A673 (cell line): ENCODE results near the gene MAST4. TPM values are rescaled to one million over a fixed set of nuclear protein-coding genes. Genes with fewer than 3 reads are reported as not detected.

Source experiments
- BruUV-seq: library from RNA; stranded (reverse); fragments of 400-500 nt; replicated peaks from 2 replicates; lab custom pipeline; 2021; lab: Mats Ljungman, UMichigan
- CTCF ChIA-PET: fragments of 300-600 bp; sonication (Branson Sonifier 250); formaldehyde crosslinking; loops from one replicate; lab custom pipeline; 2022; ENCODE audit warnings: antibody characterized with exemption; lab: Charles Lee
- POLR2A ChIA-PET: fragments of 300-600 bp; sonication (Branson Sonifier 250); formaldehyde crosslinking; loops from one replicate; lab custom pipeline; 2022; ENCODE audit warnings: antibody characterized with exemption; ENCODE audit not compliant: low non-redundant PET; lab: Charles Lee
- DNase-seq: peaks from one replicate; pipeline ENCODE4 v3.0.0-alpha.2; 2015; ENCODE audit warnings: low spot score
- H3K27ac ChIP-seq: fragments of 200-600 bp; sonication (generic); 2 replicates; pipeline ENCODE4 v1.5.1; 2016; ENCODE audit warnings: mixed run types, low read depth, mild to moderate bottlenecking, mixed read lengths, antibody characterized with exemption, low read length; ENCODE audit not compliant: poor library complexity, severe bottlenecking
- H3K27me3 ChIP-seq: fragments of 200-600 bp; sonication (generic); replicated peaks from 2 replicates; pipeline ENCODE4 v1.6.1; 2017; ENCODE audit warnings: mixed run types, low read depth, mild to moderate bottlenecking, mixed read lengths, antibody characterized with exemption, low read length; ENCODE audit not compliant: insufficient read depth, poor library complexity
- H3K36me3 ChIP-seq: fragments of 200-600 bp; sonication (generic); 2 replicates; pipeline ENCODE4 v1.6.1; 2016; ENCODE audit warnings: mixed run types, mild to moderate bottlenecking, mixed read lengths, antibody characterized with exemption, low read length; ENCODE audit not compliant: insufficient read depth, poor library complexity, severe bottlenecking
- H3K4me1 ChIP-seq: fragments of 200-600 bp; sonication (generic); 2 replicates; pipeline ENCODE4 v1.6.1; 2017; ENCODE audit warnings: mixed run types, mild to moderate bottlenecking, mixed read lengths, antibody characterized with exemption, low read length; ENCODE audit not compliant: insufficient read depth, poor library complexity, severe bottlenecking
- H3K4me3 ChIP-seq: fragments of 200-600 bp; sonication (generic); 2 replicates; pipeline ENCODE4 v1.5.1; 2016; ENCODE audit warnings: low read depth, mixed run types, mild to moderate bottlenecking, mixed read lengths, low read length; ENCODE audit not compliant: poor library complexity, severe bottlenecking
- H3K9me3 ChIP-seq: fragments of 200-600 bp; sonication (generic); 2 replicates; pipeline ENCODE4 v1.6.1; 2016; ENCODE audit warnings: mixed run types, low read depth, mild to moderate bottlenecking, mixed read lengths, antibody characterized with exemption, low read length; ENCODE audit not compliant: poor library complexity, severe bottlenecking
- EZH2 ChIP-seq: fragments of 200-600 bp; sonication (generic); IDR thresholded peaks from 2 replicates; pipeline ENCODE4 v1.6.1; 2017; ENCODE audit warnings: borderline replicate concordance, low read depth, mild to moderate bottlenecking, mixed read lengths, antibody characterized with exemption, low read length; ENCODE audit not compliant: poor library complexity, severe bottlenecking
- intact Hi-C: fragments of 100-400 bp; cut with micrococcal nuclease; formaldehyde crosslinking; loops from one replicate; pipeline ENCODE4 v1.10.0; 2022; ENCODE audit not compliant: unreplicated experiment
- total RNA-seq: library from RNA; stranded (reverse); gene quantifications from 2 replicates; pipeline ENCODE4 v1.2.3, GENCODE V29; 2021
- TF ChIP-seq, protein P1 (sequence below): fragments of 300-800, 200-600 bp; sonication (generic); conservative IDR thresholded peaks from 2 replicates; pipeline ENCODE4 v1.5.1; 2017; ENCODE audit warnings: low read depth, mild to moderate bottlenecking, antibody characterized with exemption, low read length, moderate library complexity, mixed read lengths

MAST4 gene
- total RNA-seq, 1 experiment from 2014 or later: 4.5 TPM

DNA sequence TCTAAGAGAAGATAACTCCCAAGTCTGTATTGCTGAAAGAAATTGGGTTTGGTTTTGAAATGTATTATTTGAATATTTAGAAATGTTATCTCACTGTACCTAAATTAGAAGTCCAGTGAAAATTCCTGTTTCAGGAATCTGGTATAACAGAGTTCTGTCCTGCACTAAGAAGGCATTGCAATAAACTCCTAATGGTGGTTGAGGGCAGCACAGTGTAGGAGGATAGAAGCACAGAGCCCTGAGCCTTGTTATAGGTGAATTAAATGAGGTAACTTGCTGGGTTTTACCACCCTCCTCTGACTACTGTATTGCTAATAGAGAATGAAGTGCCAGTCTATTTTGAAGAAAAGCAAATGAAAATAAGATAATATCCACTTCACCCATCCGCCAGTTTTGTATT, 457.0 kb downstream of the MAST4 start:
- Histone ChIP-seq H3K27ac (no peak overlapping the region), H3K27me3 (no peaks in the 10 kb centered on the region), H3K36me3 (no peaks in the 10 kb centered on the region), H3K4me1 (no peaks in the 10 kb centered on the region), H3K4me3 (no peak overlapping the region), H3K9me3 (no peaks in the 10 kb centered on the region)
- CTCF ChIA-PET: no interaction called here
- TF ChIP-seq, protein P1, sequence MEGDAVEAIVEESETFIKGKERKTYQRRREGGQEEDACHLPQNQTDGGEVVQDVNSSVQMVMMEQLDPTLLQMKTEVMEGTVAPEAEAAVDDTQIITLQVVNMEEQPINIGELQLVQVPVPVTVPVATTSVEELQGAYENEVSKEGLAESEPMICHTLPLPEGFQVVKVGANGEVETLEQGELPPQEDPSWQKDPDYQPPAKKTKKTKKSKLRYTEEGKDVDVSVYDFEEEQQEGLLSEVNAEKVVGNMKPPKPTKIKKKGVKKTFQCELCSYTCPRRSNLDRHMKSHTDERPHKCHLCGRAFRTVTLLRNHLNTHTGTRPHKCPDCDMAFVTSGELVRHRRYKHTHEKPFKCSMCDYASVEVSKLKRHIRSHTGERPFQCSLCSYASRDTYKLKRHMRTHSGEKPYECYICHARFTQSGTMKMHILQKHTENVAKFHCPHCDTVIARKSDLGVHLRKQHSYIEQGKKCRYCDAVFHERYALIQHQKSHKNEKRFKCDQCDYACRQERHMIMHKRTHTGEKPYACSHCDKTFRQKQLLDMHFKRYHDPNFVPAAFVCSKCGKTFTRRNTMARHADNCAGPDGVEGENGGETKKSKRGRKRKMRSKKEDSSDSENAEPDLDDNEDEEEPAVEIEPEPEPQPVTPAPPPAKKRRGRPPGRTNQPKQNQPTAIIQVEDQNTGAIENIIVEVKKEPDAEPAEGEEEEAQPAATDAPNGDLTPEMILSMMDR: no peak
- no peak for TF ChIP-seq EZH2
- intact Hi-C loops: no loop called here
- no peak for DNase-seq
- POLR2A ChIA-PET: no interaction called here
- BruUV-seq: no TSS peak

DNA sequence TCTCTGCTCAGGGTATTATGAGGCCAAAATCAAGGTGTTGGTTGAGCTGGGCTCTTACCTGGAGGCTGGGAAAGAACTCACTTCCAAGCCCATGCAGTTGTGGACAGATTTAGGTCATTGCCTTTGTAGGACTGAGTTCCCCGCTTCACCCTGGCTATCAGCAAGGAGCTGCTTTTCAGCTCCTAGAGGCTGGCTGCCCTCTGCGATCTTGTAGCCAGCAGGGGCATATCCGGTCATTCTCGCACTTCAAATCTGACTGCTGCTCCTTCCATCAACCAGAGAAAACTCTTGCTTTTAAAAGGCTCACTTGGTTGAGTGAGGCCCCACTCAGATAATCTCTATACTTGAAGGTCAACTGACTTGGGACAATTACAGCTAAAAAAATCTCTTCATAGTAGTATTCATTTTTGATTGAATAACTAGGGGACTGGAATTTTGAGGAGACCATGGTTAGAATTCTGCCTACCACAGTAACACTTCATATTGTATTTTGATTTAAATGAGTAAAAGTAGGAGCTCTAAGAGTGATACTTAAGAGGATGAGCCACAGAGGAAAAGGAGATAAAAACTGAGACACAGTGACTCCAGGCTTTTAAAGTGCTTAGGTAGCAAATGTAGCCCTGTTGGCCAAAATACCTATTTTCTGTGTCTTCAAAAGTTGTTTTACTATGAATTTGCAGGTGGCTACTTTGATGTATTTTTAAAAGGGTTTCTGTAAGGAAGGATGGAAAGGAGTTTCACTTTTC, 463.0 kb downstream of the MAST4 start:
- H3K27me3 ChIP-seq: no peaks in the 10 kb centered on the region
- intact Hi-C loops: no loop called here
- POLR2A ChIA-PET: interaction anchor here (0.8 kb wide), 1 partner anchor 13 kb away, joined by 3 read pairs; no protein-coding TSS in a partner anchor
- no peak overlapping the region for H3K27ac ChIP-seq
- DNase-seq: no peak
- no peaks in the 10 kb centered on the region for H3K4me1 ChIP-seq
- TF ChIP-seq EZH2: no peak
- TF ChIP-seq, protein P1: no peak
- CTCF ChIA-PET: no interaction called here
- no TSS peak for BruUV-seq
- H3K9me3 ChIP-seq: no peaks in the 10 kb centered on the region
- no peaks in the 10 kb centered on the region for H3K36me3 ChIP-seq
- no peak overlapping the region for H3K4me3 ChIP-seq

DNA sequence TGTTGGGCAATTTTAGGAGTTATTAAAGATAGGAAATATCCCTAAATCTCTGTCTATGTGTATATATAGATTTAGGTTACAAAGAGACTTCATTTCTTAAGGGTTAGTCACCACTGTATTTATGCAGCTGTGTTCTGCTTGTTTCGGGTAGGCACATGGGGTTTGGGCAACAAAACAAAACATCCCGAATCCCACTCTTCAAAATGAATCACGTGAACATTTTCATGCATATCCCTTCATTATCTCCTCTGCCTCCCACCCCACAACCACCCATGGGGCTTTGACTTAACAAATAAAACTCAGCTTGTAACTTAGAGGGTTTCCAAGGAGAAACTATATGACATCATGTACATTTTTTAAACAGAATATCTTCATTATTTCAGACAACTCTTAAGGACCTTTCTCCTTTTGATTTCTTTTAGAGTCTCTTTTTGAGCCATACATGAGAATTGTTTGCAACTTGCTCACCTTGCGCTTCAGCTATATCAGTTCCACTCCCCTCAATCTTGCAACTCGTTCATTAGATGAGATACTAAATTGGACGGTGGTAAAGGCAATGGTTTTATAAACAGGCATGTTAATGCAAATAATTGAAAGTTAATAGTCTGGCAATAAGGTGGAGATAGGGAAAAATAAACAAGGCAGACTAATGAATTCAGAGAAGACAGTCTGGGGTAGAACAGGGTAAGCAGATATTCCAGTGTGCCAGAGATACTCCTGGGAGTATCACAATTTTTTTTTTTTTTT, 463.7 kb downstream of the MAST4 start:
- BruUV-seq: no TSS peak
- no peak for DNase-seq
- TF ChIP-seq, protein P1: no peak
- no peak for TF ChIP-seq EZH2
- no peaks in the 10 kb centered on the region for H3K4me1 ChIP-seq
- no peaks in the 10 kb centered on the region for H3K36me3 ChIP-seq
- CTCF ChIA-PET: no interaction called here
- no peak overlapping the region for H3K4me3 ChIP-seq
- H3K27me3 ChIP-seq: no peaks in the 10 kb centered on the region
- POLR2A ChIA-PET: no interaction called here
- intact Hi-C loops: no loop called here
- no peaks in the 10 kb centered on the region for H3K9me3 ChIP-seq
- H3K27ac ChIP-seq: no peak overlapping the region
